Activated CD8-positive, alpha-beta memory T cell treated with anti-CD3 and anti-CD28 coated beads for 24 hours (primary cell): Measurements from ENCODE around the gene PLCE1.

Experiments used
- DNase-seq: peaks from one replicate; pipeline ENCODE4 v3.0.0-alpha.2; 2020

The PLCE1 gene

DNA sequence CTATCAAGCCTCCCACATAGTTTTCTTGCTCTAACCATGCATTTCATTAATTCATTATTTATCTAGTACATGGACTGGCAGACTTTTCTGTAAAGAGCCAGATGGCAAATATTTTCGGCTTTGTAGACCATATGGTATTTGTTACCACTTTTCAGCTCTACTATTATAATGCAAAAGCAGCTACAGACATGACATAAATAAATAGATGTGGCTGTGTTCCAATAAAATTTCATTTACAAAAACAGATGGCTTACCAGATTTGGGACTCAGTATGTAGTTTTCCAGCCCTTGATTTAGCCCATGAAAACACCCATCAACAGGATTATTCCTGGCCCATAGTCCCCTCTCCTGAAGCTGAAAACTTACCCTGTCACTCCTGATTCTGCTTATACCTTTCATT lies 32.1 kb downstream of the PLCE1 start:
- DNase-seq = no peak

GRCh38 chr10:94027197-94027596 lies 33.5 kb downstream of the PLCE1 start:
- DNase-seq = no peak

- no peak for DNase-seq
These were observed 36.2 kb downstream of the PLCE1 start for GRCh38 chr10:94029955-94030354.

- no peak for DNase-seq
These were observed 42.4 kb downstream of the PLCE1 start for GRCh38 chr10:94035982-94036765.

- no peak for DNase-seq
These were observed 43.0 kb downstream of the PLCE1 start for GRCh38 chr10:94036766-94037033.

DNA sequence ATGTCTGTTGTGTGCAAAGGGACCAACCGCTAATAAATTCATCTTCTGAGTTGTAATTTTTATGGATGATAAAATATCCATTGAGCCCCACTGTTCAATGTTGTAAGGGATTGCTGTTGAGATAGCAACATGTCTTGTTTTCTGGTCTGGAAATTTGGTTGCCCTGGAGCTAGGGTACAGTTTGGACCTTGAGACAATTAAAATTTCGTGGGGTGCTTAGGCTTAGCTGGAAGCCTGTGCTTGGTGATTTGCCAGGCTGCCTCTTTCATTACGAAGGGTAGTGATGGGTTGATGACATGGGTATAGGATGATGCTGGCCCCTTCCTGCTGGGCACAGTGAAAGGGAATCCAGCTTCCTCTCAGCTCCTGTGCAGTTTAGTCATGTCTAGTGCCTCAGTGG lies 43.6 kb downstream of the PLCE1 start:
- DNase-seq = no peak

GRCh38 chr10:94038024-94038423 lies 44.3 kb downstream of the PLCE1 start:
- DNase-seq = no peak

DNA sequence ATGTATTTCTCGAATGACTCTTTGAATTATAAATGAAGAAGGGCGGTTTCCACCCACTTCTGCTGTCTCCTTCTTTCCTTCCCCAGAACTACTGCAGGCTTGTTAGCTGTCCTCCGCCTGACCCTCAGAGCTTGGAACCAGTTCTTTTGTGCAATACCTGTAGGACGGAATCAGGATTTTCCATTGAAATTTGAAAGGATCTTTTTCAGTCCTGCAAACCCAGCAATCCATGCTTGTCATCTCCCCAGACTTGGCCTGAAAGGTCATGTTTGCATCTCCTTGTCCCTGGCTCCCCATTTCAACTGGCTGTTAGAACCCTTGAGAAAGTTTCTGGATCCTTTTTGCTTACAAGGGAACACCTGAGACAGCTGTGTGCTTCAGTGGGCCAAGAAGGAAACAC lies 47.5 kb downstream of the PLCE1 start:
- DNase-seq = no peak

- DNase-seq = no peak
These were observed 48.5 kb downstream of the PLCE1 start for GRCh38 chr10:94042001-94042833.

- no peak for DNase-seq
These were observed 49.1 kb downstream of the PLCE1 start for GRCh38 chr10:94042834-94043175.
